GM19452 (cell line): Measurements from ENCODE around the gene NEGR1.

Experiments used
- ATAC-seq: cut with Tn5 transposase; IDR thresholded peaks from one replicate; pipeline ENCODE4 v1.9.1; 2021; ENCODE audit not compliant: unreplicated experiment

The NEGR1 gene

DNA sequence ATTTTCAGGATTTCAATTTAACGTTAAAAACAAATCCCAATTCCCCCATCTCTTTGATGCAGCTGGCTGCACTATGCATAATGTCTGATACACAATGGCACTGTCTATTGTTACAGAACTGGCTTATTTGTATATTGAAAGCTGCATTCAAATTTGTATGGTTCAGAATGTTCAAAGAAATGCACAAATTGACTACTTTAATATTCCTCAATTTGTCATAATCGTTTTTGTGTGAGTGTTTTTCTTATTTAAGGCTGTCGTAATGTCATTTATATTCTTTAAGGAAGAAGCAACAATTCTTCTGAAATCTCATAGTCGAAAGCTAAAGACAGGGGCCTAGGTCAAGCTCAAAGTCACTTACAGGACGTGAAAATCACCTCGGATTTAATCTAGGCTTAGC, 860.1 kb downstream of the NEGR1 start:
- ATAC-seq = no peak

DNA sequence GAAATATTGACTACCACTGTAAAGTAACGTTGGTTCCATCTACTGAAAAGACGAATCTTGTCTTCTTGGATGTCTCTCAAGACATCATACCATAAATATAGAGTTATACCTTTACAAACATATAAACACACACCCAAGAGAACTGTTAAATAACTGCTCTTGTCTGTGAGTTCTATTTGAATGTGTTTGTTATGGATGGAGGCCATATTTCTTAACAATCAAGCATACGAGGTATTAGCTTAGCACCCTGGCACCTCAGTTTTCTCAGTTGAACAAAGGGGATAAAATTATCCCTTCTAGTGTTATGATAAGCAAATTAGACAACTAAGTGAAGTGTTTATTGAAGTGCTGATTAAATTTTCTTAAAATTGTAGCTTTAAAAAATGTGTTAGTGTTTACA, 864.9 kb downstream of the NEGR1 start:
- no peak for ATAC-seq

DNA sequence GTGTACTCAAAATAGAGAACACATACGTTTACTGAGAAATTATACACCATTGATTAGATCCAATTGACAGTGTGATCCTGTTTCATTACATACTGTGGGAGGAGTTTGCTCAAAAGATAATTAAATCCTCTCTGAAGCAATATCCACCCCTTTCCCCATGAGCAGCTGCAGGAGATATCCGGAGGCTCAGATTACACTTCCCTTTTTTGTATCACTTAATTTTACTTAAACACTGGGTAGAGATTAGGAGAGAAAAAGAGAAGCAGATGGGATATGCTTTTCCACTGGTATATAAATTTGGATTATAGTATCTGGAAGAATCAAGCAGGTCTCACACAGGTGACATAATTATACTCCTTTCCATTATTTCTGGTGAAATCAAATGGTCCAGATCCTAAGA, 868.2 kb downstream of the NEGR1 start:
- ATAC-seq = no peak

DNA sequence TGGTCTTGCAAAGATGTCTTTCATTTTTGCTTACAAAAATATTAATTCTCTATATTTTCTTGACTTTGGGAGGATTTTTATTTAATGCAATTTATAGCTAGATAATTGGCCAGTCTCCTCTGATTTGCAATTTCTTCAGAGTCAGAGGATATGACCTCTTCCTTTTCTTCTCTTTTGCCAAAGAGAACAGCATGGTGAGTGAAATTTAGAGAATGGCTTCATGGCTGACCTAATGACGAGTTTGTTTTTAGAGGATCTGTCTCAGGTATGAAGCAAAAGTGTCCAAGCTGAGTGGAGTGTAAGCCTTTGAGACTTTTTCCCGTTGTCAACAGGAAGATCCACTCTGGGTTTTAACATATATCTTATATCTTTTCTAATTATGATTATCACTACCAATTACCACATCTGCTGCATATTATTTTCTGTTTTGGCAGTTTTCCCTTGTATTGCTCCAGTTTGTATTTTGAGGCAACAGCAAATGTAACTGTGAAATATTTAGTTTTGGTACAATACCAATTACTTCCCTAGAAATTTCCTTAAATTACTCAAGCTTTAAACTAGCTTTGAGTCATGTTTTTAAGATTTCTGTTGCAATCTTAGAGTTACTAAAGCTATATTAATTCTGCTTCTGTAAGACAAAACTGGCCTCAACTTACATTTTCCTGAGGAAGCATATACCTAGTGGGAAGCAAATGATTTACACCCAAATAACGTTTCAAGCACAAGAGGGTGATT, 868.7 kb downstream of the NEGR1 start:
- no peak for ATAC-seq

DNA sequence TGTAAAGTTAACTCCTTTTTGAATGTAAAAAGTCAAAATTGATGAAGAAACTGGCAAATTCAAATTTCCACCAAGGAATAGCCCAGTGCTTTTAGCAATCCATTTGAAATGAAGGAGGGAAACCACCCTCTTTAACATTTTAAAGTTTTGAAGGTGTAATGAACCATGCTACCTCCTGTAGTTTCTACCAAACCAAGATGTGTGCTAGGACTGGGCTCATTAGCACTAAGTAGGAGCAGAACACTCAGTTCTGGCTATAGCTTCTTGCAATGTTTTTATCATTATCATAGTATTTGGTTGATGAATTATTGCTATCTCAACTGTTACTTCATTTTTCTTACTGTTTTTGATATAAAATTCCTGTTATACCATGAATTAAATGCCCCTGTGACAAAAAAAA, 882.3 kb downstream of the NEGR1 start:
- ATAC-seq = no peak

DNA sequence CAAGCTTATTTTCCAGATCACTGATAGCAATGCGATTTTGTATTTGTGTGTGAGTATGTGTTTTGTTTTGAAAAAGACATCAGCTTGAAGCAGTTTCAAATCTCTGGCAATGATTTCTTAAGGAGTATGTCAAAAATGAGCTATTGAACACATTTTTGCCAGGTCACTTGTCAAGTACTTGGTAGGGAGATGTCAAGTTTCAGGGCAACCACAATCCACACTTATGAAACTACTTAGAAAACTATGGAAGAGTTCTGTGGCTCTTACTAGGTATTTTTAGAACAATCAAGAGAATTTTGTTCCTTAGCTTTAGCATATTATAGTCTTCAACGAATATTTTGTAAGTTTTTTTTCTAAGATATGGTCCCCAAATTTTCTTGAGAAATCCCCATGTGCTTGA, 882.7 kb downstream of the NEGR1 start:
- ATAC-seq = no peak

DNA sequence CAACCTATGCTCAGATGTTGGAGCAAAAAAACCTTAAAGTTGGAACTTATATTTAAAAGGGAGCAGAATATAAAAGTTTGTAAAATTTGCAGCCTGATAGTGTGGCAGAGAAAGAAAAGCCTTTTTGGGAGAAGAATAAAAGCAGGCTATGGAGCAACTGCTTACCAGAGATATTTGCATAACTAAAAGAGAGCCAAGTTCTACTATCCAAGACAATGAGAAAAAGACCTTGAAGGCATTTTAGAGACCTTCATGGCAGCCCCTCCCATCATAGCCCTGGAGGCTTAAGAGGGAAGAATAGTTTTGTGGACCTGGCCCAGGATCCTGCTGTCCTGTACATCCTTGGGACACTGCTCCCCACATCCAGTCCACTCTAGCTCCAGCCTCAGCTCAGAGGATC, 889.0 kb downstream of the NEGR1 start:
- no peak for ATAC-seq

DNA sequence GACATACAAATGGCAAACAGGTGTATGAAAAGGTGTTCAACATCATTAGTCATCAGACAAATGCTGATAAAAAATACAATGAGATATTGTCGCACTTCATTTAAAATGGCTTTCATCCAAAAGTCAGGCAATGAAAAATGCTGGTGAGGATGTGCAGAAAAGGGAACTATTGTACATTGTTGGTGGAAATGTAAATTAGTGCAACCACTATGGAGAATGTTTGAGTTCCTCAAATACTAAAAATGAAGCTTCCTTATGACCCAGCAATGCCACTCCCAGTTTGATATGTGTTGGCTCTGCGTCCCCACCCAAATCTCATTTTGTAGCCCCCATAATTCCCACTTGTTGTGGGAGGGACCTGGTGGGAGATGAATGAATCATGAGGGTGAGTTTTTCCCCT, 891.8 kb downstream of the NEGR1 start:
- ATAC-seq = no peak

DNA sequence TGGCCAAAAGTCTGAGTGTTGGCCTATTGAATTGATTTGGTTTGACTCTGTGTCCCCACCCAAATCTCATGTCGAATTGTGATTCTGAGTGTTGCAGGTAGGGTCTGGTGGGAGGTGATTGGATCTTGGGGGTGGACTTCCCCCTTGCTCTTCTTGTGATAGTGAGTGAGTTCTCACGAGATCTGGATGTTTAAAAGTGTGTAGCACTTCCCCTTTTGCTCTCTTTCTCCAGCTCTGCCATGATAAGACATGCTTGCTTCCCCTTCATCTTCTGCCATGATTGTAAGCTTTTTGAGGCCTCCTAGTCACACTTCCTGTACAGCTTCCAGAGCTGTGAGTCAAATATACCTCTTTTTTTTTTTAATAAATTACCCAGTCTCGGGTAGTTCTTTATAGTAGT, 904.5 kb downstream of the NEGR1 start:
- ATAC-seq = no peak

DNA sequence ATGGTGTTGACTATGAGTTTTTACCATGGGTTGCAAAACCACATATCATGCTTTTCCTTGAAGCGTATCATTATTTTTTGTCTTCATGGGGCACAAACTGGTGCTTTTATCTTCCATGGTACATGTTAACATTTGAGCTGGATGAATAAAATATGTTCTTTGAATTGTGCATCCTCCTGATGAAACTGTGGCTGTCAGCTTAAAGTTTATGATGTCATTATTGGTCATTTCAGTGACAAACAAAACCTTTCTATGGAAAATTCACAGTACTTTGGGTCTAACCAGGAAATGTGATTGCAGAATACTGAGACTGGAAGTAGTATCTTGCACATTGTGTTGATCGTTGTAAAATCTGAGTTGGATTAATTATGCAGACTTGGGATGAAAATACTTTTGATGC, 909.8 kb downstream of the NEGR1 start:
- no peak for ATAC-seq

DNA sequence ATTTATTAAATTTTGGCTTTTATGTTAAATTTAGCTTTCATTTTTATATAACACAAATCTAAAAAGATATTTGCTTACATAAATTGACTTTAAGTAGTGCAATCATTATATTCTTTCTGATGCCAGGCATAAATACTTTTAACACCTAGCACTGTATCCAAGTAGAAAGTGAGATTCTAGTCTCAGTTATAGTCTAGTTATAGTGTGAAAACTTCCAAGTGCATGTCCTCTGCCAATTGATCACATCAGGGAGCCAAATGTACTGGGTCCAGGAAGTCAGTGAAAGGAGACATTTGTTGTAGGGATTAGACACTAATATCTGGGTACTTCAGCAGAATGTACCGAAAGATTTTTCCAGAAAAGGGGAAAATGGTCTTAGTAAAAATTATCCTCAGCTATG, 910.8 kb downstream of the NEGR1 start:
- no peak for ATAC-seq

DNA sequence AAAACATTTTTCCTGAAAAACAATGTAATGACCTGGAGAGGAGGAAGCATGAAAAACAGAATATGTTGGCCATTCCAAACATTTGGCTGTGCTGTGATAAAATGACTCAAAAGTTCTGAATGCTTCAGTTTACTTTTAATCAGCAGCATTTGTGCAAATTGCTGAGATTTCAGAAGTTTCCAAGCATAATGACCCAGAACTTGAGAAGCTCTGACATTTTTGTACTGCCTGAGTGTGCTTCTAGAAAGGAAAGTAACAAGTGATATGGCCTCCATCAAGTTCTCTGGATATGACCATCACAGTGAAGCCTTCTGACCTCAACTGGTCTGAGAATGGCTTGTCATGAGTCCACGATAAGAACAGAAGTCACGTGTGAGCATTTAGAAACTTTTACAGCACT, 918.1 kb downstream of the NEGR1 start:
- no peak for ATAC-seq

DNA sequence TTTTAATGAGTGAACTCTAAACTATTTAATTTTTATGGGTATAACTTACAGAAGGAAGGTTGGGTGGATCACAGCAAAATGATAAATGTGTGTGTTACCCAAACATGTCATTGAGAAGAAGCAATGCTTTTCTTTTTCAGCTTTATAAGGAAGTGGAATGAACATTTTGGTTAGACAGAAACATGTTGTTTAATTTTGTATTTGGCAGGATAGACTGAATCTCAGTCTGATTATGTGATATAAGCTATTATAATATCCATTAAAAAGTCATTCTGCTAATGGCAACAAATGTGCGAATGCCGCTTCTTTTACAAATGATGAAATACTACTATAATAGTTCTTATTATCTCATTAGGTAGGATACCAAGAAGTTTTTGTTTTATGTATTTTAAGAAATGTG, 919.6 kb downstream of the NEGR1 start:
- ATAC-seq = no peak

DNA sequence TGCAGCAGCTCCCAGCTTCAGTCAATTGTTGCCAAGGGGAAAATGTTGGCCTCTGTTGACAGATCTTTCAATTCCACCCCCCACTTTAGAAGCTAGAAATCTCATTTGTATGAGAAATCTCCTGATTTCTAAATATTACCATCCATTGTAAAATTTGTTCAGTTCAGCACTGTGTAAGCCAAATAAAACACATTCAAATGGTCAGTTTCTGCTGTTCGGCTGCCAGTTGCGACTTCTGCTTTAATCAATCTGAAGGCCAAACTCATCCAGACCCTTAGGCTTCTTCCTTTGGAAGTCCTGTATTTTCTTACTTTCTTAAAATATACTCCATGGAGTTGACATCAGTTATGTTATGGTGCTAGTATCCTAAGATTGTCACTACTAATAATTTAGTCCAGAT, 920.3 kb downstream of the NEGR1 start:
- ATAC-seq = no peak

DNA sequence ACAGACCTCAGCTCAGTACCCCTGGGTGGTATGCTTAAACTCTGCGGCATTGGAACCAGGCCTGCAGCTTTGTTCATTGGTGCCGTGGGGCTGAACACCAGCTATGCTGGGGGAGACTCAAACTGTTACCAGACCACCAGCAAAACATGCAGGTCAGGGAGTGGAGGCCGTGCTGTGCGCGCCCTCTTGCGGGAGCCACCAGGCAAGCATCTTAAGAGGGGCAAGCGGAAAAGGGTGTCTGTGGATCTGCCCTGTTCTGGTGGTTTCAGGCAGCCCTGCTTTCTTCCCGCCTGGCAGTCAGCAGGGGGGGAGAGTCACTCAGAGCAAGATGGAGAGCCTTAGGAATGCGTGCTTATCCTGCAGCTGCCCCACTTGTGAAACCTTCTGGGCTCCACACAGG, 924.6 kb downstream of the NEGR1 start:
- ATAC-seq = no peak

DNA sequence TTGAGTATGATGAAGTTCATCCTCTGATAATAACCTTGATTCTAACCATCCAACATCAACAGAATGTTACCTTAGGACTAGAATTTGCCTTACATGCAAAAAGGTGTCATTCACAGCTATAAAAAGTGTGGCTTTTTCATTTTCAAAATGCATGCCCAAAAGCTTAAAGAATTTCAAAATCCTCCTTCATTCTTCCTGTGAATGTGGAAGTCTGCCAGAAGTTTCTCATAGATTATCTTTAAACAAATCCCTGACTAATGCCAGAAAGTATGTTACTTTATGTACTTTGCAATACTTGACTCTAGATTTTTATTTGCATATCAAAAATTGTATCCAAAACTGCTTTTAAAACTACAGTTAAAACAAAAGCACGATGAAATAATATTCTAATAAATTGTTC, 930.9 kb downstream of the NEGR1 start:
- ATAC-seq = no peak

DNA sequence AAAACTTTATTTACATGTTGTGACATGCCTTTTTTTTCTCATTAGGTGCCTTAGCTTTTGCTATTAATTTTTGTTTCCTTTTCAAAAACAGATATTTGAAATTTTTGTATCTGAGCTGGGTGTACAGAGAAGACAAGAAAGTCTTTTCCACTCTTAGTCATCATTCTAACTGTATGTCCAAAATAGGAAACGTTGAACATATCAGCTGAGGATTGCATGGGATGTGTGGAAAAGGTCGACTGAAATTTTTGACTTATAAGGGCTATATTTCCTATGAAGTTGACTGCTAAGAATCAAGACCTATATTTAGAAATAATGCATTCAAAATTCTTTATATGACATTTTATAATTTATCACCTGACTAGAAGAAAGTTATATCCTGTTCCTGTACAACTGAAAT, 931.5 kb downstream of the NEGR1 start:
- ATAC-seq = no peak

DNA sequence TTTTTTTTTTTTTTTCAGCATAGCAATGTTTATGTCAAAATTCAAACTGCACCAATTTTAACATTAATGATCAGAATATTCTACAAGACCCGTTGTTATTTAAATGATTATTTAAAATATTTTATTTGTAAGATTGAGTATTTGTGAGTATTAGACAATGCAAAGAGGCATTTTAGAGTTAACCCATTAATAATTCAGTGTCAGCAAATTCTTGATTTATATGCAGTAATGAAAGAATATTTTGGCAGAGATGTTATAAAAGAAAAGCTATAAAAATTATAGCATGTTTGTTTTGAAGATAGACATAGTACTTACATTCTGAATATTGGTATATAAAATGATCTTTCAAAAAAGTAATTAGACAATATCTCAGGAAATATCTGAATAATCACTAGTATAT, 932.0 kb downstream of the NEGR1 start:
- ATAC-seq = no peak
